ENCODE data around the gene ANGEL1. TPM values are rescaled to one million over a fixed set of nuclear protein-coding genes. Genes with fewer than 3 reads are reported as not detected.

The ANGEL1 gene
- total and polyA plus RNA-seq, 10 donors: 7.4 to 76.8 (median 47.2) TPM

DNA sequence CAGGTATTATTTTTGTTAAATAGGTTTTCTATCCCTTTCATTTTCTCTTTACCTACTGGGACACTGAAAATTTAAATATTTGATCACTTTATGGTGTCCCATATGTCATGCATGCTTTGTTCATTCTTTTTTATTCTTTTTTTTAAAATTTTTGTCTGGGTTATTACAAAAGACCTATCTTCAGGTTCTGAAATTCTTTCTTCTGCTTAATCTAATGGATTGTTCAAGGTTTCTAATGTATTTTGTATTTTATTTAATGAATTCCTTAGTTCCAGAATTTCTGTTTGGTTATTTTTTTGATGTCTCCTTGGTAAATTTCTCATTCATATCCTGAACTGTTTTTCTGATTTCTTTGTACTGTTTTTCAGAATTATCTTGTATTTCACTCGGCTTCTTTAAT is 71.6 kb downstream of the ANGEL1 start:
- H3K36me3 ChIP-seq: peaks cover 0 to 5% (median 0%) of the 10 kb centered on the region in 6 donors
- DNase-seq: no peak
- H3K27ac ChIP-seq: no peak overlapping the region
- intact Hi-C loops (cut with DNase I; ENCODE audit: low total_unique reads): no loop called here
- no peak for TF ChIP-seq POLR2AphosphoS5 (IDR thresholded peaks at IDR 0.05)
- no peak for TF ChIP-seq POLR2A (IDR thresholded peaks at IDR 0.05)
- TF ChIP-seq, protein P1, sequence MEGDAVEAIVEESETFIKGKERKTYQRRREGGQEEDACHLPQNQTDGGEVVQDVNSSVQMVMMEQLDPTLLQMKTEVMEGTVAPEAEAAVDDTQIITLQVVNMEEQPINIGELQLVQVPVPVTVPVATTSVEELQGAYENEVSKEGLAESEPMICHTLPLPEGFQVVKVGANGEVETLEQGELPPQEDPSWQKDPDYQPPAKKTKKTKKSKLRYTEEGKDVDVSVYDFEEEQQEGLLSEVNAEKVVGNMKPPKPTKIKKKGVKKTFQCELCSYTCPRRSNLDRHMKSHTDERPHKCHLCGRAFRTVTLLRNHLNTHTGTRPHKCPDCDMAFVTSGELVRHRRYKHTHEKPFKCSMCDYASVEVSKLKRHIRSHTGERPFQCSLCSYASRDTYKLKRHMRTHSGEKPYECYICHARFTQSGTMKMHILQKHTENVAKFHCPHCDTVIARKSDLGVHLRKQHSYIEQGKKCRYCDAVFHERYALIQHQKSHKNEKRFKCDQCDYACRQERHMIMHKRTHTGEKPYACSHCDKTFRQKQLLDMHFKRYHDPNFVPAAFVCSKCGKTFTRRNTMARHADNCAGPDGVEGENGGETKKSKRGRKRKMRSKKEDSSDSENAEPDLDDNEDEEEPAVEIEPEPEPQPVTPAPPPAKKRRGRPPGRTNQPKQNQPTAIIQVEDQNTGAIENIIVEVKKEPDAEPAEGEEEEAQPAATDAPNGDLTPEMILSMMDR (IDR thresholded peaks at IDR 0.05 in 8 of 11, conservative IDR thresholded peaks at IDR 0.05 in 3 of 11): no peak
- no peaks in the 10 kb centered on the region for H3K4me1 ChIP-seq
- H3K27me3 ChIP-seq (replicated peaks in 1 of 7): peaks cover 0 to 4% (median 0%) of the 10 kb centered on the region in 7 donors
- H3K9me3 ChIP-seq: peaks cover 0 to 44% (median 22%) of the 10 kb centered on the region in 8 donors
- WGBS, 5 donors: 80 to 97% (median 93%) methylated on average over 1 of the region's 1 CpG
- H3K4me3 ChIP-seq: no peak overlapping the region

Other genes starting within 250 kb of the ANGEL1 start
- 10 to 100 TPM; 16.9 to 39.1 (median 27.3) TPM for gene VASH1, start 51.4 kb downstream of the ANGEL1 start, total RNA-seq
- gene VASH1, start 51.4 kb downstream of the ANGEL1 start, polyA plus RNA-seq: 10 to 100 TPM in 1 of 3 donors, 1 to 10 TPM in 2; 6.4 to 16.7 (median 8.2) TPM
- gene LRRC74A, start 13.5 kb upstream of the ANGEL1 start, total RNA-seq: under 1 TPM in 2 of 7 donors, not detected in 5; 0.32 to 0.43 TPM
- under 1 TPM; 0.03 to 0.16 (median 0.04) TPM for gene LRRC74A, start 13.5 kb upstream of the ANGEL1 start, polyA plus RNA-seq
- 10 to 100 TPM; 38.2 to 62.7 (median 47.7) TPM for gene IRF2BPL, start 215.8 kb upstream of the ANGEL1 start, total RNA-seq
- gene IRF2BPL, start 215.8 kb upstream of the ANGEL1 start, polyA plus RNA-seq: 10 to 100 TPM in 1 of 3 donors, 1 to 10 TPM in 2; 4.1 to 15.8 (median 6.3) TPM